ENCODE data around the gene ZC3H15. TPM values are rescaled to one million over a fixed set of nuclear protein-coding genes. Genes with fewer than 3 reads are reported as not detected.

Gene ZC3H15
- total RNA-seq, 1 experiment from 2014 or later, result 98.1 TPM

DNA sequence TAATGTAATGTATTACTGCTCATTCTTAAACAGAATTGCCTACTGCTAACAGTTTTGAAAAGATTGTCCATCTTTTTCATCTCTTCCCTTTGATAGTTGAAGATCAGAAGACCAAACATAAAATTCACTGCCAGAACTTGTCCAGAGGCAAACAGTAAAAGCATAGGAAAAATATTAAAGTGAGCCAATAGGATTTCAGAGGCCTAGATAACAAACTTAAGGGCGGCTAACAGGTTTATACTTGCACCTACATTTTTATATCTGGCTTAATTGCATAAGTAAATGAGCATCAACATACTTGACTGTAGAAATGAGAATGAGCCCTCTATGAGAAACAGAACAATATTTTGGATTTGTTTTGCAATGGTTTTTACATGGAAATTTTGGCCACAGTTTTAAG is 30.3 kb downstream of the ZC3H15 start:
- H3K4me3 ChIP-seq (ENCODE audit: low read depth, low read length), result no peak overlapping the region
- TF ChIP-seq, protein P1, sequence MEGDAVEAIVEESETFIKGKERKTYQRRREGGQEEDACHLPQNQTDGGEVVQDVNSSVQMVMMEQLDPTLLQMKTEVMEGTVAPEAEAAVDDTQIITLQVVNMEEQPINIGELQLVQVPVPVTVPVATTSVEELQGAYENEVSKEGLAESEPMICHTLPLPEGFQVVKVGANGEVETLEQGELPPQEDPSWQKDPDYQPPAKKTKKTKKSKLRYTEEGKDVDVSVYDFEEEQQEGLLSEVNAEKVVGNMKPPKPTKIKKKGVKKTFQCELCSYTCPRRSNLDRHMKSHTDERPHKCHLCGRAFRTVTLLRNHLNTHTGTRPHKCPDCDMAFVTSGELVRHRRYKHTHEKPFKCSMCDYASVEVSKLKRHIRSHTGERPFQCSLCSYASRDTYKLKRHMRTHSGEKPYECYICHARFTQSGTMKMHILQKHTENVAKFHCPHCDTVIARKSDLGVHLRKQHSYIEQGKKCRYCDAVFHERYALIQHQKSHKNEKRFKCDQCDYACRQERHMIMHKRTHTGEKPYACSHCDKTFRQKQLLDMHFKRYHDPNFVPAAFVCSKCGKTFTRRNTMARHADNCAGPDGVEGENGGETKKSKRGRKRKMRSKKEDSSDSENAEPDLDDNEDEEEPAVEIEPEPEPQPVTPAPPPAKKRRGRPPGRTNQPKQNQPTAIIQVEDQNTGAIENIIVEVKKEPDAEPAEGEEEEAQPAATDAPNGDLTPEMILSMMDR (IDR thresholded peaks at IDR 0.05; ENCODE audit: insufficient read depth in 1 of 2, low read depth in 1 of 2, low read length in 1 of 2, severe bottlenecking in 1 of 2, unreplicated experiment in 1 of 2), result no peak
- no peaks in the 10 kb centered on the region for H3K27me3 Mint-ChIP-seq (ENCODE audit: insufficient read depth, unreplicated experiment)
- no TSS peak for BruUV-seq (replicated peaks)
- no peak overlapping the region for H3K4me3 Mint-ChIP-seq (ENCODE audit: unreplicated experiment)
- no peaks in the 10 kb centered on the region for H3K9me3 Mint-ChIP-seq (ENCODE audit: unreplicated experiment)
- H3K4me1 Mint-ChIP-seq (ENCODE audit: low read depth, unreplicated experiment), result peaks cover 5% of the 10 kb centered on the region
- peaks cover 40% of the 10 kb centered on the region for H3K36me3 Mint-ChIP-seq (ENCODE audit: insufficient read depth, unreplicated experiment)
- H3K27ac Mint-ChIP-seq (ENCODE audit: unreplicated experiment), result no peak overlapping the region
- no peaks in the 10 kb centered on the region for H3K4me1 ChIP-seq
- no peaks in the 10 kb centered on the region for H3K27me3 ChIP-seq (replicated peaks; ENCODE audit: control insufficient read depth, insufficient read depth, low read length)
- POLR2A ChIA-PET, result no interaction called here
- intact Hi-C loops (cut with micrococcal nuclease; ENCODE audit: unreplicated experiment), result no loop called here
- DNase-seq, result no peak
- CTCF ChIA-PET, result no interaction called here
- H3K36me3 ChIP-seq (ENCODE audit: control insufficient read depth, insufficient read depth, low read length), result no peaks in the 10 kb centered on the region
- no peaks in the 10 kb centered on the region for H3K9me3 ChIP-seq

DNA sequence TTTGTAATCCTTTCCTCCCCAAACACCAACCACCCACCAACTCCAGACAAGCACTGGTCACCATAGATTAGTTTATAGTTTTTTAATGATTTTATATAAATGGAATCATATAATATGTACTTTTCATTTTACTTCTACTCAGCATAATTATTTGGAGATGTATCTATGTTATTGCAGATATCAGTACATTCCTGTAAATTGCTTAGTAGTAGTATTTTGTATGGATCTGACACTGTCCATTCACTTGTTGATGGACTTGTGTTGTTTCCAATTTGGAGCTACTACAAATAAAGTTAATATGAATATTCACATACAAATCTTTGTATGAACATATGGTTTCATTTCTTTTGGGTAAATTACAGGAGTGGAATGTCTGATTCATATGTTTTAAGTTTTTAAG is 31.0 kb downstream of the ZC3H15 start:
- no TSS peak for BruUV-seq (replicated peaks)
- DNase-seq, result no peak
- H3K9me3 Mint-ChIP-seq (ENCODE audit: unreplicated experiment), result no peaks in the 10 kb centered on the region
- H3K4me1 Mint-ChIP-seq (ENCODE audit: low read depth, unreplicated experiment), result peaks cover 7% of the 10 kb centered on the region
- no peak overlapping the region for H3K4me3 ChIP-seq (ENCODE audit: low read depth, low read length)
- H3K36me3 Mint-ChIP-seq (ENCODE audit: insufficient read depth, unreplicated experiment), result peaks cover 38% of the 10 kb centered on the region
- no peaks in the 10 kb centered on the region for H3K4me1 ChIP-seq
- H3K27me3 ChIP-seq (replicated peaks; ENCODE audit: control insufficient read depth, insufficient read depth, low read length), result no peaks in the 10 kb centered on the region
- no peaks in the 10 kb centered on the region for H3K36me3 ChIP-seq (ENCODE audit: control insufficient read depth, insufficient read depth, low read length)
- intact Hi-C loops (cut with micrococcal nuclease; ENCODE audit: unreplicated experiment), result no loop called here
- no peaks in the 10 kb centered on the region for H3K9me3 ChIP-seq
- H3K27me3 Mint-ChIP-seq (ENCODE audit: insufficient read depth, unreplicated experiment), result no peaks in the 10 kb centered on the region
- TF ChIP-seq, protein P1 (IDR thresholded peaks at IDR 0.05; ENCODE audit: insufficient read depth in 1 of 2, low read depth in 1 of 2, low read length in 1 of 2, severe bottlenecking in 1 of 2, unreplicated experiment in 1 of 2), result no peak
- ChIA-PET CTCF (no interaction called here), POLR2A (no interaction called here)
- H3K27ac Mint-ChIP-seq (ENCODE audit: unreplicated experiment), result no peak overlapping the region
- no peak overlapping the region for H3K4me3 Mint-ChIP-seq (ENCODE audit: unreplicated experiment)

DNA sequence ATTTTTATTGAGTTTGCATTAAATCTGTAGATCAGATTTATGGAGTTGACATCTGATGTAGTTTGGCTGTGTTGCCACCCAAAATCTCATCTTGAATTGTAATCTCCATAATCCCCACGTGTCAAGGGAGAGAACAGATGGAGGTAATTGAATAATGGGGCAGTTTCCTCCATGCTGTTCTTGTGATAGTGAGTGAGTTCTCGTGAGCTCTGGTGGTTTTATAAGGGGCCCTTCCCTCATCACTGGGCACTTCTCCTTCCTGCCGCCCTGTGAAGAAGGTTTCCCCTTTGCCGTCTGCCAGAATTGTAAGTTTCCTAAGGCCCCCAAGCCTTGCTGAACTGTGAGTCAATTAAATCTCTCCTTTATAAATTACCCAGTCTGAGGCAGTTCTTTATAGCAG is 32.2 kb downstream of the ZC3H15 start:
- H3K27ac Mint-ChIP-seq (ENCODE audit: unreplicated experiment), result no peak overlapping the region
- BruUV-seq (replicated peaks), result no TSS peak
- intact Hi-C loops (cut with micrococcal nuclease; ENCODE audit: unreplicated experiment), result no loop called here

More for the DNA sequence above, 32.2 kb downstream of the ZC3H15 start:
- no peaks in the 10 kb centered on the region for H3K4me1 ChIP-seq
- Mint-ChIP-seq H3K27me3 (ENCODE audit: insufficient read depth, unreplicated experiment) (no peaks in the 10 kb centered on the region), H3K9me3 (ENCODE audit: unreplicated experiment) (no peaks in the 10 kb centered on the region), H3K4me3 (ENCODE audit: unreplicated experiment) (no peak overlapping the region), H3K36me3 (ENCODE audit: insufficient read depth, unreplicated experiment) (peaks cover 30% of the 10 kb centered on the region), H3K4me1 (ENCODE audit: low read depth, unreplicated experiment) (peaks cover 7% of the 10 kb centered on the region)
- H3K9me3 ChIP-seq, result no peaks in the 10 kb centered on the region
- DNase-seq, result no peak
- H3K27me3 ChIP-seq (replicated peaks; ENCODE audit: control insufficient read depth, insufficient read depth, low read length), result no peaks in the 10 kb centered on the region
- CTCF ChIA-PET, result no interaction called here
- no peaks in the 10 kb centered on the region for H3K36me3 ChIP-seq (ENCODE audit: control insufficient read depth, insufficient read depth, low read length)
- TF ChIP-seq, protein P1 (IDR thresholded peaks at IDR 0.05; ENCODE audit: insufficient read depth in 1 of 2, low read depth in 1 of 2, low read length in 1 of 2, severe bottlenecking in 1 of 2, unreplicated experiment in 1 of 2), result no peak
- POLR2A ChIA-PET, result no interaction called here
- H3K4me3 ChIP-seq (ENCODE audit: low read depth, low read length), result no peak overlapping the region
